ENCODE data around the gene SPATA18.

The SPATA18 gene

DNA sequence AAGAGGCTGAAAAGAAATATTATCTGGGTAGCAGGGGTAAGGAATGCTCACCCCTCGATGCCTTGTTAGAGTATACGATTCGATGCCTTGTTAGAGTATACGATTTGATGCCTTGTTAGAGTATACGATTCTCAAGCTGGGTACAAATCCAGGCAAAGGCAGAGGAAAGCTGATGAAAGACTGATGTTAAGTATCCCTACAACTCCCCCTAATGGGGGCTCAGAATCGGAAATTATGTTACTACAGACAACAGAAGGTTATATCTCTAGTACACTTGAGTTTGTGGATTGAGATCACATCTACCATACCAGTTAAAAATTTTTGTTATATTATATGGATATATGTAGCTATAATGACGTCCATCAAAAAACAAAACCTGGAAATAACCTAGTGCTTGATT is 35.7 kb upstream of the SPATA18 start:
- no peaks in the 10 kb centered on the region for H3K36me3 ChIP-seq (replicated peaks; ENCODE audit: low read depth, low read length)
- no peak overlapping the region for H3K27ac ChIP-seq (ENCODE audit: low read length)
- H3K79me2 ChIP-seq (ENCODE audit: low read length) = no peaks in the 10 kb centered on the region
- peaks cover 10% of the 10 kb centered on the region for H3K4me1 ChIP-seq (ENCODE audit: low read length)
- TF ChIP-seq, protein P1, sequence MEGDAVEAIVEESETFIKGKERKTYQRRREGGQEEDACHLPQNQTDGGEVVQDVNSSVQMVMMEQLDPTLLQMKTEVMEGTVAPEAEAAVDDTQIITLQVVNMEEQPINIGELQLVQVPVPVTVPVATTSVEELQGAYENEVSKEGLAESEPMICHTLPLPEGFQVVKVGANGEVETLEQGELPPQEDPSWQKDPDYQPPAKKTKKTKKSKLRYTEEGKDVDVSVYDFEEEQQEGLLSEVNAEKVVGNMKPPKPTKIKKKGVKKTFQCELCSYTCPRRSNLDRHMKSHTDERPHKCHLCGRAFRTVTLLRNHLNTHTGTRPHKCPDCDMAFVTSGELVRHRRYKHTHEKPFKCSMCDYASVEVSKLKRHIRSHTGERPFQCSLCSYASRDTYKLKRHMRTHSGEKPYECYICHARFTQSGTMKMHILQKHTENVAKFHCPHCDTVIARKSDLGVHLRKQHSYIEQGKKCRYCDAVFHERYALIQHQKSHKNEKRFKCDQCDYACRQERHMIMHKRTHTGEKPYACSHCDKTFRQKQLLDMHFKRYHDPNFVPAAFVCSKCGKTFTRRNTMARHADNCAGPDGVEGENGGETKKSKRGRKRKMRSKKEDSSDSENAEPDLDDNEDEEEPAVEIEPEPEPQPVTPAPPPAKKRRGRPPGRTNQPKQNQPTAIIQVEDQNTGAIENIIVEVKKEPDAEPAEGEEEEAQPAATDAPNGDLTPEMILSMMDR (IDR thresholded peaks at IDR 0.05; ENCODE audit: low read depth, low read length) = peak; percentile 21; the same call in 1 of the 2 replicates
- TF ChIP-seq EZH2phosphoT487 (IDR thresholded peaks at IDR 0.05; ENCODE audit: low read depth) = no peak
- H2AFZ ChIP-seq (ENCODE audit: low read depth, low read length) = no peak overlapping the region
- H3K4me2 ChIP-seq (ENCODE audit: low read length) = 0 out of 2 replicates have a peak overlapping the region, but pooled peaks have one; percentile 16
- no peaks in the 10 kb centered on the region for H4K20me1 ChIP-seq (ENCODE audit: insufficient read depth, low read length)
- no peak overlapping the region for H3K9ac ChIP-seq (ENCODE audit: low read length)
- no peak overlapping the region for H3K4me3 ChIP-seq (ENCODE audit: low read length)
- H3K9me3 ChIP-seq (ENCODE audit: insufficient read depth, low read length) = no peaks in the 10 kb centered on the region
- H3K27me3 ChIP-seq (ENCODE audit: low read depth, low read length) = no peaks in the 10 kb centered on the region

DNA sequence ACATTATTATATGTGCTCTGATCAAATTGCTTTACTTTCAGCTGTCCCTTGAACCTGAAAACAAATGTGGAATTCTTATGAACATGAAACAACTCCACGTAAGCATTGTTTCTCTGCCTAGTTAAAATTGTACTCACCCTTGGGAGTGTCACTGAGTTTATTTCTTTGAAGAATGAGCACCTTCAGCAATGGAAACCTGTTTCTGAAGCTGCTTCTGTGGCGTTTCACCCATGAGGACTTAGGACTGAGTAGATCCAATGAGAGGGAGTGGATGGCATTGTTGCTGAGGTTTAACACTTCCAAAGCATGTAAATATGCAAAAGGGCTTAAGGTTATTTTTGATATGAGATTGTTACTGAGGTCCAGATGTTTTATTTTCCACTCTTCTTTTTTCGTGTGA is 34.1 kb upstream of the SPATA18 start:
- Histone ChIP-seq H3K27ac (ENCODE audit: low read length) (no peak overlapping the region), H3K9ac (ENCODE audit: low read length) (no peak overlapping the region), H3K36me3 (replicated peaks; ENCODE audit: low read depth, low read length) (no peaks in the 10 kb centered on the region), H3K4me1 (ENCODE audit: low read length) (peaks cover 10% of the 10 kb centered on the region), H3K4me2 (ENCODE audit: low read length) (no peak overlapping the region), H4K20me1 (ENCODE audit: insufficient read depth, low read length) (no peaks in the 10 kb centered on the region), H3K9me3 (ENCODE audit: insufficient read depth, low read length) (no peaks in the 10 kb centered on the region), H2AFZ (ENCODE audit: low read depth, low read length) (no peak overlapping the region), H3K4me3 (ENCODE audit: low read length) (no peak overlapping the region), H3K79me2 (ENCODE audit: low read length) (no peaks in the 10 kb centered on the region), H3K27me3 (ENCODE audit: low read depth, low read length) (no peaks in the 10 kb centered on the region)
- TF ChIP-seq EZH2phosphoT487 (IDR thresholded peaks at IDR 0.05; ENCODE audit: low read depth) = no peak
- TF ChIP-seq, protein P1 (IDR thresholded peaks at IDR 0.05; ENCODE audit: low read depth, low read length) = no peak

DNA sequence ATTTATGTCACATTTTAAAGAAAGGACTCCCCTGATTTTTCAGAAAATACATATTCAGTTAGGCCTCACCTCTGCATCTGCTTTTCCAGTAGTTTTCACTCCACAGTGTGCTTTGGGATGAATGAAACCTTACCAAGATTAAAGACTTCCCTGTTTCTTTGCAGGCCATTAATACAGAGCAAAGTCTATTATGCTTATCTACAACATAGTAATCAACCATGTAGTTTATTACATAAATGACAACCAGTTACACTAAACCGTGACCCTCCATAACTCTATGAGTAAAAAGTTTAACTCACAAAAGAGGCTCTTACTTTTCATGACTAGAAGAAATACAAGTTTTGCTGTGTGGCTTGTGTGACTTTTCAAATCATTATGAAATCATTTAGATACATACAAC is 33.3 kb upstream of the SPATA18 start:
- Histone ChIP-seq H3K9ac (ENCODE audit: low read length) (no peak overlapping the region), H3K9me3 (ENCODE audit: insufficient read depth, low read length) (no peaks in the 10 kb centered on the region), H3K27ac (ENCODE audit: low read length) (no peak overlapping the region), H3K4me1 (ENCODE audit: low read length) (peaks cover 10% of the 10 kb centered on the region), H3K4me2 (ENCODE audit: low read length) (no peak overlapping the region), H4K20me1 (ENCODE audit: insufficient read depth, low read length) (no peaks in the 10 kb centered on the region), H3K27me3 (ENCODE audit: low read depth, low read length) (no peaks in the 10 kb centered on the region), H3K36me3 (replicated peaks; ENCODE audit: low read depth, low read length) (peaks cover 7% of the 10 kb centered on the region), H3K4me3 (ENCODE audit: low read length) (no peak overlapping the region), H2AFZ (ENCODE audit: low read depth, low read length) (no peak overlapping the region), H3K79me2 (ENCODE audit: low read length) (no peaks in the 10 kb centered on the region)
- TF ChIP-seq, protein P1 (IDR thresholded peaks at IDR 0.05; ENCODE audit: low read depth, low read length) = no peak
- no peak for TF ChIP-seq EZH2phosphoT487 (IDR thresholded peaks at IDR 0.05; ENCODE audit: low read depth)

DNA sequence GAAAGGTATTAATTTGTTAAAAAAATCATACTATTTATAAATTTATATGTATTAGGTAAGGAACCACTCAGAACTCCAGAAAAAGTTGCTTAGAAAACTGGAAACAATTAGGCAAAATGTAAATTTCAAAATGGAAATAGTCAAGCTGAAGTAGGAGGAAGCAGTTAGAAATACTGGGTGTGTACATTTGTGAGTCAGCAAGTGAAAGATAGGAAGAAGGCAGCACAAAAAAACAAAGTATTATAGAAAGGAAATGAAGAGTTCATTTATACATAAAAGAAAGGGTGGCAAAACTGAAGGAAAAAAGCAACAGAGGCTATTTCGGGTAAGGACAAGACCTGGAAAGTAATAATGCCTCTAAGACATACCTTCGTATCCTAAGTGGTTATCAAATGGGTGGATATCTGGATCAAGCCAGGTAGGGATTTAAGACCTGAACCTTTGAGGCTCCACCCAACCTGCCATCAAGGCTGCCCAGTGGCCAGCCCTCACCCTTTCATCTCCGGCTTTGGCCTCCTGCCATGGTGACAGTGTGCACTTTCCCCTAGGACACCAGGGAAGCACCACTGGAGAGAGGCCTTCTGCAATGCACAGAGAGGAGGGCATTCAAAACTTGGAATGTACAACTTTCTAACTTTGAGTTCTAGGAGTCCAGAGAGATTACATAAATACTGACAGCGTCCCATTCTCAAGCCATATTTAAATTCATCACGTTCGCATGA is 31.0 kb upstream of the SPATA18 start, which contains the start of gene LRRC66:
TSS of gene LRRC66 (minus strand) at position 428 of the 722 bp plus-strand sequence. CDS start 2,750 bp downstream, outside the sequence.
- no peaks in the 10 kb centered on the region for H4K20me1 ChIP-seq (ENCODE audit: insufficient read depth, low read length)

More for the DNA sequence above, 31.0 kb upstream of the SPATA18 start, which contains the start of gene LRRC66:
- Histone ChIP-seq H3K27me3 (ENCODE audit: low read depth, low read length) (no peaks in the 10 kb centered on the region), H3K9ac (ENCODE audit: low read length) (no peak within 1 kb of the TSS), H3K4me1 (ENCODE audit: low read length) (peaks cover 2% of the 10 kb centered on the region), H3K4me3 (ENCODE audit: low read length) (no peak within 1 kb of the TSS), H2AFZ (ENCODE audit: low read depth, low read length) (no peak within 1 kb of the TSS), H3K4me2 (ENCODE audit: low read length) (no peak within 1 kb of the TSS), H3K9me3 (ENCODE audit: insufficient read depth, low read length) (no peaks in the 10 kb centered on the region), H3K36me3 (replicated peaks; ENCODE audit: low read depth, low read length) (peaks cover 19% of the 10 kb centered on the region), H3K27ac (ENCODE audit: low read length) (no peak within 1 kb of the TSS), H3K79me2 (ENCODE audit: low read length) (no peaks in the 10 kb centered on the region)
- TF ChIP-seq, protein P1 (IDR thresholded peaks at IDR 0.05; ENCODE audit: low read depth, low read length) = no peak
- TF ChIP-seq EZH2phosphoT487 (IDR thresholded peaks at IDR 0.05; ENCODE audit: low read depth) = no peak
